ENCODE measurements around the gene KIAA0930. TPM values are rescaled to one million over a fixed set of nuclear protein-coding genes. Genes with fewer than 3 reads are reported as not detected.

Gene KIAA0930
- total and polyA plus RNA-seq, 10 donors = 32.6 to 93.1 (median 58.1) TPM

GRCh38 chr22:45254789-45255278 is 14.1 kb upstream of the KIAA0930 start:
- intact Hi-C loops (cut with DNase I; ENCODE audit: low total_unique reads) = no loop called here
- 75 to 85% (median 78%) methylated on average over 6 of the region's 6 CpGs for WGBS, 5 donors
- no peaks in the 10 kb centered on the region for H3K9me3 ChIP-seq
- no peaks in the 10 kb centered on the region for H3K4me1 ChIP-seq
- DNase-seq = no peak
- no peak overlapping the region for H3K4me3 ChIP-seq
- TF ChIP-seq CTCF (IDR thresholded peaks at IDR 0.05 in 8 of 11, conservative IDR thresholded peaks at IDR 0.05 in 3 of 11) (no peak), POLR2AphosphoS5 (IDR thresholded peaks at IDR 0.05) (no peak), POLR2A (IDR thresholded peaks at IDR 0.05) (no peak)
- no peaks in the 10 kb centered on the region for H3K36me3 ChIP-seq
- H3K27ac ChIP-seq = peak overlapping the region in 4 of 8 donors; percentile 7 to 69 (median 56)
- H3K27me3 ChIP-seq (replicated peaks in 1 of 7) = no peaks in the 10 kb centered on the region

- no peak overlapping the region for H3K4me3 ChIP-seq
- H3K27me3 ChIP-seq (replicated peaks in 1 of 7) = no peaks in the 10 kb centered on the region
- no peaks in the 10 kb centered on the region for H3K36me3 ChIP-seq
- DNase-seq = no peak
- TF ChIP-seq CTCF (IDR thresholded peaks at IDR 0.05 in 8 of 11, conservative IDR thresholded peaks at IDR 0.05 in 3 of 11) (no peak), POLR2A (IDR thresholded peaks at IDR 0.05) (no peak), POLR2AphosphoS5 (IDR thresholded peaks at IDR 0.05) (no peak)
- H3K9me3 ChIP-seq = no peaks in the 10 kb centered on the region
- H3K4me1 ChIP-seq = peaks cover 0 to under 1% (median 0%) of the 10 kb centered on the region in 6 donors
- H3K27ac ChIP-seq = peak overlapping the region in 4 of 8 donors; percentile 7 to 69 (median 56)
- 75 to 89% (median 83%) methylated on average over 7 of the region's 7 CpGs for WGBS, 5 donors
- intact Hi-C loops (cut with DNase I; ENCODE audit: low total_unique reads) = no loop called here
Observed at GRCh38 chr22:45254388-45254787, 13.7 kb upstream of the KIAA0930 start.

DNA sequence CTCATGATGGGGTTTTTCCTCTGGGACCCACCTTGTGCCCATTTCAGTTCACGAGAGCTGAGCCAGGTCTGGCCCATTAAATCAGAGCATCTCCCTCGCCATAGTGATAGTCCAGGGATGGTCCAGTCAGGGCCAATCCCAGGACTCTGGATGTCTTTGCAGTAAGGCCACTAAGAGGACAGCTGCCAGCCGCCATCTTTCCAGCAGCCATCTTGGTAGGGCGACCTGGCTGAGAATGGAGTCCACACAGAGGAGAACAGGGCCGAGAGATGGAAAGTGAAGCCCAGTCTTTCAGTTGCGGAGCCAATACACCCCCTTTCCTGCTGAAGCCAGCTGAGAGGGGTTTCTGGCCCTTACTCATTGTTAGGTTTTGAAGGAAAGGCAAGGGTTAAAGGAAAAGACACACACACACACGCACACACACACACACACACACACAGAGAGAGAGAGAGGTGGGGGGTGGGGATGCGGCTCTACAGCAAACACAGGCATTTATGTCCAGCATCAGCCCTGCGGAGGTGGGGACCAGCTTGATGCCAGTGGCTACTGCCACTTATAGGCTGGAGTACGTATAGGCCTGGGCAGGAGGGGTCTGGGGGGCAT is 12.4 kb upstream of the KIAA0930 start:
- Histone ChIP-seq H3K4me3 (no peak overlapping the region), H3K36me3 (no peaks in the 10 kb centered on the region), H3K27me3 (replicated peaks in 1 of 7) (no peaks in the 10 kb centered on the region), H3K27ac (peak overlapping the region in 1 of 8 donors; percentile 26), H3K9me3 (no peaks in the 10 kb centered on the region), H3K4me1 (peaks cover 0 to 13% (median 8%) of the 10 kb centered on the region in 6 donors)
- TF ChIP-seq POLR2AphosphoS5 (IDR thresholded peaks at IDR 0.05) = no peak
- TF ChIP-seq POLR2A (IDR thresholded peaks at IDR 0.05) = no peak
- no peak for TF ChIP-seq CTCF (IDR thresholded peaks at IDR 0.05 in 8 of 11, conservative IDR thresholded peaks at IDR 0.05 in 3 of 11)
- intact Hi-C loops (cut with DNase I; ENCODE audit: low total_unique reads) = no loop called here
- 85 to 94% (median 89%) methylated on average over 8 to 10 of the region's 10 CpGs for WGBS, 5 donors
- DNase-seq = no peak

DNA sequence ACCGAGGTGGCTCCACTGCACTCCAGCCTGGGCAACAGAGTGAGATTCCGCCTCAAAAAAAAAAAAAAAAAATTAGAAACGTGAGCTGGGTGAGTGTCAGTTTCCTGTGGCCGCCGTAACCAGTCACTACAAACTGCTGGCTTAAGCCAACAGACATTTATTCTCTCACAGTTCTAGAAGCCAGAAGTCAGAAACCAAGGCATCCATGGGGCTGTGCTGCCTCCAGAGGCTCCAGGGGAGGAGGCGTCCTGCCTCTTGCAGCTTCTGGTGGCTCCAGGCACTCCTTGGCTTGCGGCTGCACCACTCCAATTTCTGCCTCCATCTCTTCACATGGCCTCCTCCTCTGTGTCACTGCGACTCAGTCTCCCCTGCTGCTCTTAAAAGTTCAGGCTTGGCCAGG is 11.1 kb upstream of the KIAA0930 start:
- H3K9me3 ChIP-seq = no peaks in the 10 kb centered on the region
- WGBS, 5 donors = 59 to 82% (median 78%) methylated on average over 8 of the region's 8 CpGs
- intact Hi-C loops (cut with DNase I; ENCODE audit: low total_unique reads) = no loop called here

More for the DNA sequence above, 11.1 kb upstream of the KIAA0930 start:
- no peak overlapping the region for H3K4me3 ChIP-seq
- TF ChIP-seq POLR2A (IDR thresholded peaks at IDR 0.05) (no peak), POLR2AphosphoS5 (IDR thresholded peaks at IDR 0.05) (no peak), CTCF (IDR thresholded peaks at IDR 0.05 in 8 of 11, conservative IDR thresholded peaks at IDR 0.05 in 3 of 11) (no peak)
- peaks cover 0 to 18% (median 9%) of the 10 kb centered on the region in 6 donors for H3K4me1 ChIP-seq
- no peak for DNase-seq
- no peaks in the 10 kb centered on the region for H3K27me3 ChIP-seq (replicated peaks in 1 of 7)
- peak overlapping the region in 1 of 8 donors; percentile 26 for H3K27ac ChIP-seq
- H3K36me3 ChIP-seq = no peaks in the 10 kb centered on the region

Measured in spleen (tissue), 11 donors.